CD4-positive, alpha-beta T cell (primary cell): Measurements from ENCODE around the gene SH2B3. TPM values are rescaled to one million over a fixed set of nuclear protein-coding genes. Genes with fewer than 3 reads are reported as not detected.

Experiments used
- ATAC-seq: fragments of 200-7000 bp; cut with Tn5 transposase; one replicate; pipeline ENCODE4 v1.10.0; 2022; ENCODE audit warnings: mild to moderate bottlenecking; ENCODE audit not compliant: poor library complexity
- CTCF ChIA-PET: fragments of 350-600 bp; sonication (Branson Sonifier 250); formaldehyde crosslinking; loops from one replicate; lab custom pipeline; 2021; ENCODE audit warnings: antibody characterized with exemption, inconsistent platforms; lab: Charles Lee
- POLR2A ChIA-PET: fragments of 350-600 bp; sonication (Branson Sonifier 250); formaldehyde crosslinking; loops from one replicate; lab custom pipeline; 2021; ENCODE audit warnings: antibody characterized with exemption, inconsistent platforms; lab: Charles Lee
- DNase-seq, 14 experiments: peaks; one replicate each; pipeline ENCODE4 v3.0.0-alpha.2; 2013 to 2020; ENCODE audit warnings: mixed read lengths in 2 of 14
- H3K27ac ChIP-seq, 2 donors: one replicate each; pipeline versions ENCODE4 v1.5.1 to v1.7.0; 2013; ENCODE audit warnings: low read length in 2 of 2, low read depth in 1 of 2, mild to moderate bottlenecking in 1 of 2
- H3K27me3 ChIP-seq, 2 experiments: 1 replicate in 1 of 2; 2 replicates in 1 of 2; pipeline versions ENCODE4 v1.6.1 to v1.7.0; 2013; ENCODE audit warnings: low read length in 2 of 2, control low read depth in 1 of 2, mild to moderate bottlenecking in 1 of 2, moderate library complexity in 1 of 2; ENCODE audit not compliant: insufficient read depth in 2 of 2, control insufficient read depth in 1 of 2
- H3K36me3 ChIP-seq: one replicate; pipeline ENCODE4 v1.6.1; 2013; ENCODE audit warnings: low read length, control low read depth; ENCODE audit not compliant: insufficient read depth
- H3K4me1 ChIP-seq: one replicate; pipeline ENCODE4 v1.6.1; 2013; ENCODE audit warnings: low read length, control low read depth; ENCODE audit not compliant: insufficient read depth
- H3K4me3 ChIP-seq: one replicate; pipeline ENCODE4 v1.5.1; 2013; ENCODE audit warnings: mild to moderate bottlenecking, low read length, moderate library complexity
- H3K9me3 ChIP-seq, 2 experiments: 1 replicate in 1 of 2; 2 replicates in 1 of 2; pipeline versions ENCODE4 v1.6.1 to v1.7.0; 2013; ENCODE audit warnings: low read length in 2 of 2, mild to moderate bottlenecking in 2 of 2, control low read depth in 1 of 2, moderate library complexity in 1 of 2; ENCODE audit not compliant: control insufficient read depth in 1 of 2, insufficient read depth in 1 of 2
- H3K27ac Mint-ChIP-seq: one replicate; pipeline ENCODE4 v1.8.0; 2020; ENCODE audit warnings: mixed read lengths
- H3K27me3 Mint-ChIP-seq: one replicate; pipeline ENCODE4 v1.8.0; 2021; ENCODE audit warnings: mixed read lengths
- H3K36me3 Mint-ChIP-seq: one replicate; pipeline ENCODE4 v1.8.0; 2021; ENCODE audit warnings: low read depth, mixed read lengths
- H3K4me1 Mint-ChIP-seq: one replicate; pipeline ENCODE4 v1.8.0; 2021; ENCODE audit warnings: low read depth, mixed read lengths
- H3K4me3 Mint-ChIP-seq: one replicate; pipeline ENCODE4 v1.8.0; 2020; ENCODE audit warnings: mild to moderate bottlenecking, mixed read lengths
- H3K9me3 Mint-ChIP-seq: one replicate; pipeline ENCODE4 v1.8.0; 2020; ENCODE audit warnings: mixed read lengths
- intact Hi-C, 2 experiments: fragments of 100-400 bp; cut with DNase I in 1 of 2; cut with micrococcal nuclease in 1 of 2; formaldehyde crosslinking; loops; one replicate each; pipeline versions ENCODE4 v1.15.1 to v1.9.0; 2023 to 2025; cut with DNase I, micrococcal nuclease
- total RNA-seq, 174 experiments: library from RNA in 2 of 174; stranded (reverse) in 2 of 174; gene quantifications; one replicate each; pipeline ENCODE4 v1.2.3 and lab custom pipeline; 2021 to 2026
- TF ChIP-seq, protein P1 (sequence below): fragments of 200-600 bp; IDR thresholded peaks from one replicate; pipeline ENCODE4 v1.8.0; 2022; ENCODE audit warnings: antibody characterized with exemption, mild to moderate bottlenecking

The SH2B3 gene
- total RNA-seq, 2 experiments from 2014 or later = 42.3 to 46.4 TPM

DNA sequence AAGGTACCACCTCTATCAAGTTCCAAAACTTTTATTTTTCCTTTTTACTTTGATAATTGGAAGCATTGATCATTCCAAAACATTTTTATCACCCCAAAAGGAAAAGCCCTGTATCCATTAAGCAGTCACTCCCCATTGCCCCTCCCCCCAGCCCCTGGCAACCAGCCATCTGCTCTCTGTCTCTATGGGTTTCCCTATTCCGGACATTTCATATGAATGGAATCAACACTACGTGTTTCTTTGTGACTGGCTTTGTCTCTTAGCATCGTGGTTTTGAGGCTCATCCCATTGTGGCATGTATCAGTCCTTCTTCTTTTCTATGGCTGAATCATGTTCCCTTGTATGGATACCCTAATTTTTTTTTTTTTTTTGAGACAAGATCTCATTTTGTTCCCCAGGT is 18.8 kb upstream of the SH2B3 start:
- H3K27ac Mint-ChIP-seq = no peak overlapping the region
- no peak for DNase-seq
- ATAC-seq = no peak
- H3K27me3 Mint-ChIP-seq = no peaks in the 10 kb centered on the region
- H3K4me1 Mint-ChIP-seq = no peaks in the 10 kb centered on the region
- H3K36me3 ChIP-seq = no peaks in the 10 kb centered on the region
- ChIA-PET POLR2A (interaction anchor here (0.6 kb wide), 1 partner anchor 43 kb away, joined by 3 read pairs; no protein-coding TSS in a partner anchor), CTCF (no interaction called here)
- H3K36me3 Mint-ChIP-seq = no peaks in the 10 kb centered on the region
- no peak overlapping the region for H3K4me3 ChIP-seq
- TF ChIP-seq, protein P1, sequence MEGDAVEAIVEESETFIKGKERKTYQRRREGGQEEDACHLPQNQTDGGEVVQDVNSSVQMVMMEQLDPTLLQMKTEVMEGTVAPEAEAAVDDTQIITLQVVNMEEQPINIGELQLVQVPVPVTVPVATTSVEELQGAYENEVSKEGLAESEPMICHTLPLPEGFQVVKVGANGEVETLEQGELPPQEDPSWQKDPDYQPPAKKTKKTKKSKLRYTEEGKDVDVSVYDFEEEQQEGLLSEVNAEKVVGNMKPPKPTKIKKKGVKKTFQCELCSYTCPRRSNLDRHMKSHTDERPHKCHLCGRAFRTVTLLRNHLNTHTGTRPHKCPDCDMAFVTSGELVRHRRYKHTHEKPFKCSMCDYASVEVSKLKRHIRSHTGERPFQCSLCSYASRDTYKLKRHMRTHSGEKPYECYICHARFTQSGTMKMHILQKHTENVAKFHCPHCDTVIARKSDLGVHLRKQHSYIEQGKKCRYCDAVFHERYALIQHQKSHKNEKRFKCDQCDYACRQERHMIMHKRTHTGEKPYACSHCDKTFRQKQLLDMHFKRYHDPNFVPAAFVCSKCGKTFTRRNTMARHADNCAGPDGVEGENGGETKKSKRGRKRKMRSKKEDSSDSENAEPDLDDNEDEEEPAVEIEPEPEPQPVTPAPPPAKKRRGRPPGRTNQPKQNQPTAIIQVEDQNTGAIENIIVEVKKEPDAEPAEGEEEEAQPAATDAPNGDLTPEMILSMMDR = no peak
- intact Hi-C loops = no loop called here
- no peaks in the 10 kb centered on the region for H3K27me3 ChIP-seq
- no peaks in the 10 kb centered on the region for H3K9me3 ChIP-seq
- no peaks in the 10 kb centered on the region for H3K9me3 Mint-ChIP-seq
- H3K4me1 ChIP-seq = no peaks in the 10 kb centered on the region
- no peak overlapping the region for H3K4me3 Mint-ChIP-seq
- H3K27ac ChIP-seq = no peak overlapping the region

DNA sequence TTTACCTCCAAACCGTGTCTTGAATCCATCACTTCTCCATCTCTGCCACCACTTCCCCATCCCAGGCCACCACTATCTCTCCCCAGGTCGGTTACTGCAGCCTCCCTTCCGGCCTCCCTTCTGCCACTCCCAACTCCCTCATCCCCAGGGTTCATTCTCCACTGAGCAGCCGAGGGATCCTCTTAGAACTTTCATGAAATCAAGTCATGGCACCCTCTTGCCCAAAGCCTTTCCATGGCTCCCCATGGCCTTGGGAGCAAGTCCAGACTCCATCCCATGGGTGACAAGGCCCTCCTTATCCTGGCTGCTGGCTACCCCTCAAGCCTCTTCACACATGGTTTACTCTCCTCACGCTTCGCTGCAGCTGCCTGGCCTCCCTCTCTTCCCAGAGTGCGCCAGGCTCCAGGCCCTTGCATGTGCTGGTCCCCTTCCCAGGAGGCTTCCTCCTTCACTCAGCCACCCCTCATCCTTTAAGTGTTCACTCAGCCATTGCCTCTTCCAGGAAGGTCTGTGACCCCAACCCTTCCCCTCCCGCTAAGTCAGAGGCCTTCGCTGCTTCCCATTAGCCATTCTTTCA is 17.9 kb upstream of the SH2B3 start:
- ATAC-seq = no peak
- H3K27me3 ChIP-seq = no peaks in the 10 kb centered on the region
- intact Hi-C loops = no loop called here
- H3K9me3 ChIP-seq = no peaks in the 10 kb centered on the region
- H3K36me3 ChIP-seq = no peaks in the 10 kb centered on the region
- TF ChIP-seq, protein P1 = no peak
- ChIA-PET CTCF (no interaction called here), POLR2A (interaction anchor here (0.6 to 0.7 kb wide), 2 partner anchors 42 to 738 kb away, joined by 3 read pairs; partner anchors contain the start of gene TRAFD1)
- Mint-ChIP-seq H3K27me3 (no peaks in the 10 kb centered on the region), H3K4me3 (no peak overlapping the region), H3K36me3 (no peaks in the 10 kb centered on the region), H3K9me3 (no peaks in the 10 kb centered on the region), H3K27ac (no peak overlapping the region), H3K4me1 (no peaks in the 10 kb centered on the region)
- H3K4me3 ChIP-seq = no peak overlapping the region
- no peak for DNase-seq
- no peaks in the 10 kb centered on the region for H3K4me1 ChIP-seq
- H3K27ac ChIP-seq = no peak overlapping the region

DNA sequence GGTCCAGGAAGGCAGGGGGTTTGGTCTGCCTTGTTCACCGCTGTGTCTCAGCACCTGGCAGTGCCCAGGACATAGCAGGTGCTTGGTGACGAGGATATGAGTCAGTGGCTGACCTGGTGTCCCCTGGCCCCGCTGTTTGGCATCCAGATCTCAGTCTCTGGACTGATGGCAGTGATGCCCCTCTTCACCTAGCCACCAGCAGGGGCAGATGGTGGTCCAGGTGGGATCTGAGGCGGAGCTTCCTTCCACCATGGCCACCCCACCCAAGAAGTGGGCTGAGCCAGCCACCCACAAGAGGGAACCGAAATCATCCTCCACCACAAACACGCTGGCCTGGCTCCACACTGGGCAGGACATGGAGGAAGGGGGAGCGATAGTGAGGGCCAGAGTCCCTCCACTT is 16.1 kb upstream of the SH2B3 start:
- Histone ChIP-seq H3K27ac (no peak overlapping the region), H3K4me3 (no peak overlapping the region), H3K36me3 (no peaks in the 10 kb centered on the region), H3K27me3 (no peaks in the 10 kb centered on the region), H3K4me1 (no peaks in the 10 kb centered on the region), H3K9me3 (no peaks in the 10 kb centered on the region)
- TF ChIP-seq, protein P1 = no peak
- Mint-ChIP-seq H3K9me3 (no peaks in the 10 kb centered on the region), H3K4me1 (no peaks in the 10 kb centered on the region), H3K27ac (no peak overlapping the region), H3K4me3 (no peak overlapping the region), H3K27me3 (no peaks in the 10 kb centered on the region), H3K36me3 (no peaks in the 10 kb centered on the region)
- DNase-seq = no peak
- ChIA-PET CTCF (no interaction called here), POLR2A (no interaction called here)
- ATAC-seq = no peak
- intact Hi-C loops = no loop called here
